DOHH2 (cell line): Measurements from ENCODE around the gene KCNJ3.

Experiments
- EZH2phosphoT487 ChIP-seq: fragments of 200-600 bp; sonication (generic); IDR thresholded peaks from 2 replicates; pipeline ENCODE4 v1.6.1; 2017; ENCODE audit warnings: borderline replicate concordance, mild to moderate bottlenecking, antibody characterized with exemption, low read length, moderate library complexity, mixed read lengths
- TF ChIP-seq, protein P1 (sequence below): fragments of 200-600 bp; sonication (generic); IDR thresholded peaks from one replicate; pipeline ENCODE4 v1.5.1; 2014; ENCODE audit warnings: antibody characterized with exemption, mild to moderate bottlenecking, low read depth, low read length; ENCODE audit not compliant: poor library complexity, severe bottlenecking

DNA sequence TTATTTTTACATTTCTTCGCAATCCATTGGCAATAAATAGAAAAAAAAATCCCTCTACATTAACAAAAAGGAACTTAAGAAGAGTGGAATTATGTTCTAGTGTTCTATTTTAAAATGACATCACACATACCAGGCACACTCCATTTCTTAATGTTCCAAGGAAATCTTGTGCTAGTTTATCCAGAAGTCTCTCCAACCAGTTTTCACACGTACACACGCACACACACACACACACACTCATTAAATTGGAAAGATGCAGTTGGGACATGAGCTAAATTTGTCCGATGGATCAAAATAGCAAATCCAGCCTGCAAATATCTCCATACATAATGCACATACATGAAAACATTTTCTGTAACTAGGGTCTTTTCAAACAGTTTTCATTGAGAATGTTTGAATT, 78.3 kb downstream of the KCNJ3 start:
- TF ChIP-seq EZH2phosphoT487 = no peak
- TF ChIP-seq, protein P1, sequence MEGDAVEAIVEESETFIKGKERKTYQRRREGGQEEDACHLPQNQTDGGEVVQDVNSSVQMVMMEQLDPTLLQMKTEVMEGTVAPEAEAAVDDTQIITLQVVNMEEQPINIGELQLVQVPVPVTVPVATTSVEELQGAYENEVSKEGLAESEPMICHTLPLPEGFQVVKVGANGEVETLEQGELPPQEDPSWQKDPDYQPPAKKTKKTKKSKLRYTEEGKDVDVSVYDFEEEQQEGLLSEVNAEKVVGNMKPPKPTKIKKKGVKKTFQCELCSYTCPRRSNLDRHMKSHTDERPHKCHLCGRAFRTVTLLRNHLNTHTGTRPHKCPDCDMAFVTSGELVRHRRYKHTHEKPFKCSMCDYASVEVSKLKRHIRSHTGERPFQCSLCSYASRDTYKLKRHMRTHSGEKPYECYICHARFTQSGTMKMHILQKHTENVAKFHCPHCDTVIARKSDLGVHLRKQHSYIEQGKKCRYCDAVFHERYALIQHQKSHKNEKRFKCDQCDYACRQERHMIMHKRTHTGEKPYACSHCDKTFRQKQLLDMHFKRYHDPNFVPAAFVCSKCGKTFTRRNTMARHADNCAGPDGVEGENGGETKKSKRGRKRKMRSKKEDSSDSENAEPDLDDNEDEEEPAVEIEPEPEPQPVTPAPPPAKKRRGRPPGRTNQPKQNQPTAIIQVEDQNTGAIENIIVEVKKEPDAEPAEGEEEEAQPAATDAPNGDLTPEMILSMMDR = no peak
